OCI-LY3 (cell line): ENCODE measurements around the gene SUSD5.
"Not testable (repeated sequence)": the region's sequence is repeated elsewhere in the genome, so short reads cannot be mapped to it uniquely, and the experiment has no call there.

Source experiments
- H2AFZ ChIP-seq: fragments of 200-600, 300-600 bp; shearing (Covaris generic); 2 replicates; pipeline ENCODE4 v1.6.0; 2014; ENCODE audit warnings: antibody characterized with exemption, low read depth, low read length
- H3K27ac ChIP-seq: fragments of 200-600, 300-600 bp; sonication (generic); 2 replicates; pipeline ENCODE4 v1.5.1; 2014; ENCODE audit warnings: mild to moderate bottlenecking, low read length, moderate library complexity, mixed read lengths
- H3K27me3 ChIP-seq: fragments of 200-600, 300-600 bp; sonication (generic); 2 replicates; pipeline ENCODE4 v1.6.1; 2014; ENCODE audit warnings: low read depth, low read length, mixed read lengths
- H3K36me3 ChIP-seq: fragments of 200-600, 300-600 bp; sonication (generic); replicated peaks from 2 replicates; pipeline ENCODE3; 2014; ENCODE audit warnings: low read depth, low read length, mixed read lengths
- H3K4me1 ChIP-seq: fragments of 300-600, 200-600 bp; sonication (generic); 2 replicates; pipeline ENCODE4 v1.6.1; 2014; ENCODE audit warnings: low read length, mixed read lengths
- H3K4me2 ChIP-seq: fragments of 200-600, 300-600 bp; sonication (generic); 2 replicates; pipeline ENCODE4 v1.6.1; 2014; ENCODE audit warnings: low read length, mixed read lengths
- H3K4me3 ChIP-seq: fragments of 300-600, 200-600 bp; sonication (generic); 2 replicates; pipeline ENCODE4 v1.5.1; 2014; ENCODE audit warnings: antibody characterized with exemption, mild to moderate bottlenecking, low read length, moderate library complexity
- H3K79me2 ChIP-seq: fragments of 300-600, 200-600 bp; shearing (Covaris generic); 2 replicates; pipeline ENCODE4 v1.6.1; 2014; ENCODE audit warnings: mild to moderate bottlenecking, low read length, mixed read lengths
- H3K9ac ChIP-seq: fragments of 300-600, 200-600 bp; shearing (Covaris generic); 2 replicates; pipeline ENCODE4 v1.6.0; 2014; ENCODE audit warnings: mild to moderate bottlenecking, low read length, moderate library complexity
- H3K9me3 ChIP-seq: fragments of 200-600, 300-600 bp; shearing (Covaris generic); 2 replicates; pipeline ENCODE4 v1.6.1; 2014; ENCODE audit warnings: low read length, mixed read lengths; ENCODE audit not compliant: insufficient read depth
- H4K20me1 ChIP-seq: fragments of 200-600, 300-600 bp; sonication (generic); 2 replicates; pipeline ENCODE4 v1.6.1; 2016; ENCODE audit warnings: low read length, mixed read lengths; ENCODE audit not compliant: insufficient read depth
- CTCF ChIP-seq: fragments of 200-600, 300-600 bp; sonication (generic); IDR thresholded peaks from 2 replicates; pipeline ENCODE4 v1.5.1; 2014; ENCODE audit warnings: antibody characterized with exemption, low read length, low read depth
- EZH2phosphoT487 ChIP-seq: fragments of 200-600 bp; shearing (Covaris generic); IDR thresholded peaks from 2 replicates; pipeline ENCODE4 v1.6.1; 2018; ENCODE audit warnings: antibody characterized with exemption, mixed run types, low read depth

The SUSD5 gene

GRCh38 chr3:33139996-33140395, 78.6 kb downstream of the SUSD5 start:
- no peaks in the 10 kb centered on the region for H3K9me3 ChIP-seq
- no peak overlapping the region for H3K9ac ChIP-seq
- H4K20me1 ChIP-seq: no peaks in the 10 kb centered on the region
- H3K27me3 ChIP-seq: no peaks in the 10 kb centered on the region
- no peak overlapping the region for H3K27ac ChIP-seq
- H3K79me2 ChIP-seq: no peaks in the 10 kb centered on the region
- H3K4me1 ChIP-seq: peaks cover 7% of the 10 kb centered on the region
- H3K4me2 ChIP-seq: no peak overlapping the region
- no peak for TF ChIP-seq CTCF
- no peak for TF ChIP-seq EZH2phosphoT487
- peaks cover 5% of the 10 kb centered on the region for H3K36me3 ChIP-seq
- H2AFZ ChIP-seq: no peak overlapping the region
- no peak overlapping the region for H3K4me3 ChIP-seq

GRCh38 chr3:33139006-33139623, 79.5 kb downstream of the SUSD5 start:
- not testable (repeated sequence) for H3K4me1 ChIP-seq, H3K9ac ChIP-seq, H3K79me2 ChIP-seq, H4K20me1 ChIP-seq, H3K27ac ChIP-seq, H3K4me3 ChIP-seq, H2AFZ ChIP-seq, H3K36me3 ChIP-seq, H3K27me3 ChIP-seq, H3K9me3 ChIP-seq
- peak overlapping the region; percentile 34 for H3K4me2 ChIP-seq

GRCh38 chr3:33137691-33138090, 80.9 kb downstream of the SUSD5 start:
- H3K79me2 ChIP-seq: no peaks in the 10 kb centered on the region
- H3K9ac ChIP-seq: no peak overlapping the region
- no peak overlapping the region for H3K4me2 ChIP-seq
- no peak overlapping the region for H3K27ac ChIP-seq
- no peaks in the 10 kb centered on the region for H3K27me3 ChIP-seq
- no peak overlapping the region for H2AFZ ChIP-seq
- H4K20me1 ChIP-seq: no peaks in the 10 kb centered on the region
- H3K9me3 ChIP-seq: no peaks in the 10 kb centered on the region
- H3K36me3 ChIP-seq: peaks cover 10% of the 10 kb centered on the region
- no peak overlapping the region for H3K4me3 ChIP-seq
- H3K4me1 ChIP-seq: peaks cover 7% of the 10 kb centered on the region
- TF ChIP-seq EZH2phosphoT487 (no peak), CTCF (no peak)

- H3K4me1 ChIP-seq: peaks cover 3% of the 10 kb centered on the region
- no peaks in the 10 kb centered on the region for H3K27me3 ChIP-seq
- no peak overlapping the region for H3K27ac ChIP-seq
- H3K36me3 ChIP-seq: peaks cover 16% of the 10 kb centered on the region
- H3K9ac ChIP-seq: no peak overlapping the region
- H2AFZ ChIP-seq: no peak overlapping the region
- H3K4me3 ChIP-seq: no peak overlapping the region
- no peaks in the 10 kb centered on the region for H3K79me2 ChIP-seq
- H3K4me2 ChIP-seq: no peak overlapping the region
- H3K9me3 ChIP-seq: no peaks in the 10 kb centered on the region
- TF ChIP-seq CTCF (no peak), EZH2phosphoT487 (no peak)
- no peaks in the 10 kb centered on the region; the same call in 1 of the 2 replicates for H4K20me1 ChIP-seq
Observed at GRCh38 chr3:33134026-33134625, 84.5 kb downstream of the SUSD5 start.
